Kidney epithelial cell (primary cell): ENCODE results near the gene CFAP251. TPM values are rescaled to one million over a fixed set of nuclear protein-coding genes. Genes with fewer than 3 reads are reported as not detected.
A peak's percentile ranks its signal among the peaks of the same experiment; 100 is the strongest.

Source experiments
- DNase-seq: peaks from one replicate; pipeline ENCODE4 v3.0.0-alpha.2; 2010; ENCODE audit warnings: low read depth
- H3K27me3 ChIP-seq: 2 replicates; pipeline ENCODE4 v1.6.0; 2011; ENCODE audit warnings: low read length; ENCODE audit not compliant: control insufficient read depth, insufficient read depth
- H3K36me3 ChIP-seq: 2 replicates; pipeline ENCODE4 v1.5.1; 2011; ENCODE audit warnings: low read length; ENCODE audit not compliant: control insufficient read depth, insufficient read depth
- H3K4me3 ChIP-seq: 2 replicates; pipeline ENCODE4 v1.5.1; 2011; ENCODE audit warnings: low read depth, mild to moderate bottlenecking, control low read depth, low read length
- total RNA-seq: library from RNA; depleted of rRNA; stranded (reverse); fragments of >200 nt; gene quantifications from 2 replicates; pipeline ENCODE4 v1.2.3, GENCODE V29; 2015
- TF ChIP-seq, protein P1 (sequence below): IDR thresholded peaks from 2 replicates; pipeline ENCODE4 v1.5.1; 2011; ENCODE audit warnings: mild to moderate bottlenecking, moderate library complexity, low read length, control low read depth, inconsistent platforms; ENCODE audit not compliant: insufficient read depth, poor library complexity, severe bottlenecking

Gene CFAP251
- total RNA-seq, 1 donor from 2014 or later = 3.7 TPM

DNA sequence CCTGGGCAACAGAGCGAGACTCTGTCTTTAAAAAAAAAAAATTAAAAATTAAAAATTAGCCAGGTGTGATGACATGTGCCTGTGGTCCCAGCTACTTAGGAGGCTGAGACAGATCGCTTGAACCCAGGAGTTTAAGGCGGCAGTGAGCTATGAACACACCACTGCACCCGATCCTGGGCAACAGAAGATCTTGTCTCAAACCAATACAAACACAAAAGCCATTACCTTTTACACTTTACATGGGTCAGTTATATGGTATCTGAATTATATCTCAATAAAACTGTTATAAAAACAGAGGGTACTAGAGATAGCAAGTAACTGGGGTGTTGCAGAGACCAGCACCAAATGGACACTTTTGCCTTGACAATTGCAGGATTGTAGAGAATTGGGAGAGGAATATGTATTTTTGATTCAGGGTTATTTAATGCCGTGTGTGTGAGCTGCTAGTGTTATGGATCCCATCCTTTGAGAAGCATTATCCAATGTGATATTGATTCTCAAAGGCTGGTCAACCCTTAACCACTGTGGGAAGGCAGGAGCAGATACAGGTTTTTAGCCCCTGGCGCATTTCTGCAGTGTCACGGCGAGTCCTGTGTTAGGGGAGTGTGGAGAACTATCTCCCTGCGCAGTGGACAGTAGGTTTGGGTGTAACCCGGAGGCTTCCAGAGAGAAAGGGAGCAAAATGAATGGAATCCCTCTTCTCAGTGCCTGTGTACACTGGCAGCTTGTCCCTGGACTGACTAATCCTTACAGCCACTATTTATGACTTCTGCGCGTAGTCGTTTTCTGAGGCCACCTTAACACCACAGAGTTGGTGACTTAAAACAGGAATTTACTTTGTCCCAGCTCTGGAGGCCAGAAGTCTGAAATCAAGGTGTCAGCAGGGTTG is 25.5 kb upstream of the CFAP251 start:
- Histone ChIP-seq H3K36me3 (peaks cover 3% of the 10 kb centered on the region), H3K27me3 (no peaks in the 10 kb centered on the region), H3K4me3 (no peak overlapping the region)
- TF ChIP-seq, protein P1, sequence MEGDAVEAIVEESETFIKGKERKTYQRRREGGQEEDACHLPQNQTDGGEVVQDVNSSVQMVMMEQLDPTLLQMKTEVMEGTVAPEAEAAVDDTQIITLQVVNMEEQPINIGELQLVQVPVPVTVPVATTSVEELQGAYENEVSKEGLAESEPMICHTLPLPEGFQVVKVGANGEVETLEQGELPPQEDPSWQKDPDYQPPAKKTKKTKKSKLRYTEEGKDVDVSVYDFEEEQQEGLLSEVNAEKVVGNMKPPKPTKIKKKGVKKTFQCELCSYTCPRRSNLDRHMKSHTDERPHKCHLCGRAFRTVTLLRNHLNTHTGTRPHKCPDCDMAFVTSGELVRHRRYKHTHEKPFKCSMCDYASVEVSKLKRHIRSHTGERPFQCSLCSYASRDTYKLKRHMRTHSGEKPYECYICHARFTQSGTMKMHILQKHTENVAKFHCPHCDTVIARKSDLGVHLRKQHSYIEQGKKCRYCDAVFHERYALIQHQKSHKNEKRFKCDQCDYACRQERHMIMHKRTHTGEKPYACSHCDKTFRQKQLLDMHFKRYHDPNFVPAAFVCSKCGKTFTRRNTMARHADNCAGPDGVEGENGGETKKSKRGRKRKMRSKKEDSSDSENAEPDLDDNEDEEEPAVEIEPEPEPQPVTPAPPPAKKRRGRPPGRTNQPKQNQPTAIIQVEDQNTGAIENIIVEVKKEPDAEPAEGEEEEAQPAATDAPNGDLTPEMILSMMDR = no peak
- DNase-seq = no peak

DNA sequence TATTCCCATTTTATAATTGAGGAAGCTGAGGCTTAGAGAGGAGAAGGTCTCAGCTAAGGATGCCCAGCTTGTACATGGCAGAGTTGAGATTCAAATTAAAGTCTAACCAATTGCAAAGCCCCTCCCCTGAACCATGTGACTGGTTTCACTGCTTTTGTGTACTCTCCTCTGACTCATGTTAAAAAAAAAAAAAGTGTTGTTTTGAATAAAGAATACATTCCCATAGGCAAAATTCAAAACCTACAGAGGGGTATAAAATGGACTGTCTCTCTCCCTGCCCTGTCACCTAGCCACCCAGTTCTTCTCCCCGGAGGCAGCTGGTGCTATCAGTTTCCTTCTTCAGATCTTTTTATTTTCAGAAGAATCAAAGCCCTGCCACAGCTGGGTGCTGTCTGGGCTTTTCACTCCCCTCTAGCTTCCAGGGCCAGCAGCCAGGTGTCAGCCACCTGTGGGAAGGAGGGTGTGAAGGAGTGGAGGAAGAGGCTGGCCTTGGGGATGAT is 24.4 kb upstream of the CFAP251 start:
- Histone ChIP-seq H3K4me3 (no peak overlapping the region), H3K27me3 (no peaks in the 10 kb centered on the region), H3K36me3 (peaks cover 3% of the 10 kb centered on the region)
- DNase-seq = no peak
- TF ChIP-seq, protein P1 = no peak

DNA sequence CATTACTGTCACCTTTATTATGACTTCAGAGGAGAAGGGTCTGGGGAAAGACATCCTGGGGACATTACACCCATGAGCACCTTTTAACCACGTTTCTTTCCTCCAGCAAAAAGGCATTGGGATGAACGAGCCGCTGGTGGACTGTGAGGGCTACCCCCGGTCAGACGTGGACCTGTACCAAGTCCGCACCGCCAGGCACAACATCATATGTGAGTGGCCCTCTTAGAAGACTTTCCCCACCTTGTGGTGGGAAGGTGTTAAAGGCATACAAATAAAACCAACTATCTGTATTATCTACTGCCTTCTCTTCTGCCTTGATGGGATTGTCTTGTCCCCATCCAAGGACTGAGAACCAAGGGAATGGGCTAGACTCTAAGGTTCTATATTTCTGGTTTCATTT is 23.8 kb upstream of the CFAP251 start:
- no peaks in the 10 kb centered on the region for H3K27me3 ChIP-seq
- TF ChIP-seq, protein P1 = peak; percentile 41
- H3K36me3 ChIP-seq = peaks cover 3% of the 10 kb centered on the region
- no peak for DNase-seq
- no peak overlapping the region for H3K4me3 ChIP-seq

DNA sequence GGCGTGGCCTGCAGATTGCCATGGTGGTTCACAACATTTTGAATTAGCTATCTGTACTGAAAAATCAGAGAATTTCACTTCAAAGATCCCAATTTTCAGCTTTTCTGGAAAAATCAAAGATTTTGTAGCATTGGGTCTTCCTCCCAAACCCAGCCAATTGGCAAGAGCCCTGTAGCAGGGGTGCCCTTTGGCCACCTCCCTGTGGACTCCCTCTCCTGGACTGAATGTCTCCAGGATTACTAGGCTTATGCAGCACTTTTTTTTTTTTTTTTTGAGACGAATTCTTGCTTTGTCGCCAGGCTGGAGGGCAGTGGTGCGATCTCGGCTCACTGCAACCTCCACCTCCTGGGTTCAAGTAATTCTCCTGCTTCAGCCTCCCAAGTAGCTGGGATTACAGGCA is 20.1 kb upstream of the CFAP251 start:
- H3K36me3 ChIP-seq = peaks cover 8% of the 10 kb centered on the region
- TF ChIP-seq, protein P1 = no peak
- H3K27me3 ChIP-seq = no peaks in the 10 kb centered on the region
- no peak for DNase-seq
- H3K4me3 ChIP-seq = no peak overlapping the region

DNA sequence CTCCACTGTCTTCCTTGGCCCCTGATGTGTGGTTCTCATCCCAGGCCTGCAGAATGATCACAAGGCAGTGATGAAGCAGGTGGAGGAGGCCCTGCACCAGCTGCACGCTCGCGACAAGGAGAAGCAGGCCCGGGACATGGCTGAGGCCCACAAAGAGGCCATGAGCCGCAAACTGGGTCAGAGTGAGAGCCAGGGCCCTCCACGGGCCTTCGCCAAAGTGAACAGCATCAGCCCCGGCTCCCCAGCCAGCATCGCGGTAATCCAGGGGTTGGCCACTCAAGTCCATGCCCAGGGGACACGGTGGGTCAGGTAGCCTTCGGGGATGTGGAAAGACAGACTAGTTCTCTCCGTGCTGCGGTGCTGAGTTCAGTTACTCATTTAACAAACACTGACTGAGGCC is 18.8 kb upstream of the CFAP251 start:
- Histone ChIP-seq H3K27me3 (no peaks in the 10 kb centered on the region), H3K36me3 (peaks cover 9% of the 10 kb centered on the region), H3K4me3 (no peak overlapping the region)
- TF ChIP-seq, protein P1 = no peak
- DNase-seq = no peak
